ENCODE measurements around the gene ZNF444. TPM values are rescaled to one million over a fixed set of nuclear protein-coding genes. Genes with fewer than 3 reads are reported as not detected.

The ZNF444 gene
- total RNA-seq (2013), result 7.0 TPM
- polyA plus RNA-seq (1 to 10 TPM; 2.7 to 6.9 (median 3.5) TPM), polyA minus RNA-seq (4.2 and 7.9 TPM in 2 replicates), total RNA-seq (0.50 to 5.5 (median 2.4) reads per million in 11 experiments)

- H3K27me3 ChIP-seq (ENCODE audit: control insufficient read depth in 2 of 2, insufficient read depth in 2 of 2, low read length in 2 of 2), result no peaks in the 10 kb centered on the region
- Mint-ChIP-seq H3K27ac (peak within 1 kb of the TSS; percentile 89 to 95 (median 93)), H3K4me1 (peaks cover 52% of the 10 kb centered on the region), H3K9me3 (no peaks in the 10 kb centered on the region), H3K27me3 (ENCODE audit: low read depth in 3 of 3) (no peaks in the 10 kb centered on the region), H3K4me3 (peak within 1 kb of the TSS; percentile 85 to 91), H3K36me3 (no peaks in the 10 kb centered on the region)
- H3K4me1 ChIP-seq (ENCODE audit: control insufficient read depth in 1 of 2, insufficient read depth in 2 of 2, low read length in 2 of 2), result peaks cover 39% of the 10 kb centered on the region in 2 donors
- H3K27ac ChIP-seq (ENCODE audit: low read depth in 1 of 2, low read length in 2 of 2), result peak within 1 kb of the TSS; percentile 81 to 84
- no peaks in the 10 kb centered on the region for H3K36me3 ChIP-seq (replicated peaks in 1 of 2; ENCODE audit: control insufficient read depth in 1 of 2, insufficient read depth in 2 of 2, low read length in 2 of 2)
- H3K4me3 ChIP-seq (replicated peaks in 1 of 3; ENCODE audit: low read depth in 2 of 3, low read length in 3 of 3), result peak within 1 kb of the TSS; percentile 43 to 94 (median 79)
- intact Hi-C loops (cut with micrococcal nuclease), result loop anchor here (2.0 kb wide), 1 partner anchor 20 kb away; the partner anchor contains the start of gene ZNF787 (in 2 of the 2)
- peak within 1 kb of the TSS; percentile 70 for H3K9ac ChIP-seq (ENCODE audit: insufficient read depth, low read length, poor library complexity, severe bottlenecking)
- H3K4me2 ChIP-seq (replicated peaks; ENCODE audit: extremely low read depth, low read length, poor library complexity, severe bottlenecking), result peak within 1 kb of the TSS; percentile 97
- TF ChIP-seq, protein P1, sequence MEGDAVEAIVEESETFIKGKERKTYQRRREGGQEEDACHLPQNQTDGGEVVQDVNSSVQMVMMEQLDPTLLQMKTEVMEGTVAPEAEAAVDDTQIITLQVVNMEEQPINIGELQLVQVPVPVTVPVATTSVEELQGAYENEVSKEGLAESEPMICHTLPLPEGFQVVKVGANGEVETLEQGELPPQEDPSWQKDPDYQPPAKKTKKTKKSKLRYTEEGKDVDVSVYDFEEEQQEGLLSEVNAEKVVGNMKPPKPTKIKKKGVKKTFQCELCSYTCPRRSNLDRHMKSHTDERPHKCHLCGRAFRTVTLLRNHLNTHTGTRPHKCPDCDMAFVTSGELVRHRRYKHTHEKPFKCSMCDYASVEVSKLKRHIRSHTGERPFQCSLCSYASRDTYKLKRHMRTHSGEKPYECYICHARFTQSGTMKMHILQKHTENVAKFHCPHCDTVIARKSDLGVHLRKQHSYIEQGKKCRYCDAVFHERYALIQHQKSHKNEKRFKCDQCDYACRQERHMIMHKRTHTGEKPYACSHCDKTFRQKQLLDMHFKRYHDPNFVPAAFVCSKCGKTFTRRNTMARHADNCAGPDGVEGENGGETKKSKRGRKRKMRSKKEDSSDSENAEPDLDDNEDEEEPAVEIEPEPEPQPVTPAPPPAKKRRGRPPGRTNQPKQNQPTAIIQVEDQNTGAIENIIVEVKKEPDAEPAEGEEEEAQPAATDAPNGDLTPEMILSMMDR (IDR thresholded peaks at IDR 0.05), result no peak
- DNase-seq, result peak; percentile 99
- H2AFZ ChIP-seq (ENCODE audit: insufficient read depth, low read depth, low read length, poor library complexity, severe bottlenecking), result peak within 1 kb of the TSS; percentile 84
- peaks cover 6% of the 10 kb centered on the region for H3K79me2 ChIP-seq (ENCODE audit: insufficient read depth, low read length)
- H4K20me1 ChIP-seq (ENCODE audit: insufficient read depth, low read length), result no peaks in the 10 kb centered on the region
- no peaks in the 10 kb centered on the region for H3K9me3 ChIP-seq (replicated peaks in 1 of 2; ENCODE audit: control insufficient read depth in 1 of 2, insufficient read depth in 1 of 2, low read length in 2 of 2)
- WGBS (ENCODE audit: insufficient coverage), result under 1% methylated on average over 53 of the region's 56 CpGs
Observed at GRCh38 chr19:56140583-56141416, at the start of gene ZNF444. Gene ZNF444 (plus strand): TSS chr19:56141287. CDS start chr19:56146912, 5,625 bp downstream.

GRCh38 chr19:56091751-56092546 is 49.1 kb upstream of the ZNF444 start:
- Histone ChIP-seq H3K4me2 (replicated peaks; ENCODE audit: extremely low read depth, low read length, poor library complexity, severe bottlenecking) (no peak overlapping the region), H3K9me3 (replicated peaks in 1 of 2; ENCODE audit: control insufficient read depth in 1 of 2, insufficient read depth in 1 of 2, low read length in 2 of 2) (peaks cover 9 to 35% of the 10 kb centered on the region in 2 donors), H3K27me3 (ENCODE audit: control insufficient read depth in 2 of 2, insufficient read depth in 2 of 2, low read length in 2 of 2) (no peaks in the 10 kb centered on the region), H2AFZ (ENCODE audit: insufficient read depth, low read depth, low read length, poor library complexity, severe bottlenecking) (no peak overlapping the region), H4K20me1 (ENCODE audit: insufficient read depth, low read length) (peaks cover 86% of the 10 kb centered on the region), H3K36me3 (replicated peaks in 1 of 2; ENCODE audit: control insufficient read depth in 1 of 2, insufficient read depth in 2 of 2, low read length in 2 of 2) (peaks cover 46 to 78% of the 10 kb centered on the region in 2 donors), H3K4me1 (ENCODE audit: control insufficient read depth in 1 of 2, insufficient read depth in 2 of 2, low read length in 2 of 2) (no peaks in the 10 kb centered on the region), H3K79me2 (ENCODE audit: insufficient read depth, low read length) (peaks cover 73% of the 10 kb centered on the region), H3K27ac (ENCODE audit: low read depth in 1 of 2, low read length in 2 of 2) (peak overlapping the region in 1 of 2 donors; percentile 66), H3K9ac (ENCODE audit: insufficient read depth, low read length, poor library complexity, severe bottlenecking) (no peak overlapping the region), H3K4me3 (replicated peaks in 1 of 3; ENCODE audit: low read depth in 2 of 3, low read length in 3 of 3) (no peak overlapping the region)
- Mint-ChIP-seq H3K9me3 (peaks cover 8 to 33% (median 26%) of the 10 kb centered on the region in 7 donors), H3K36me3 (peaks cover 61 to 85% of the 10 kb centered on the region in 2 donors), H3K4me3 (no peak overlapping the region), H3K4me1 (peaks cover 8% of the 10 kb centered on the region), H3K27me3 (ENCODE audit: low read depth in 3 of 3) (no peaks in the 10 kb centered on the region), H3K27ac (peak overlapping the region in 6 of 7 donors; percentile 41 to 91 (median 82))
- TF ChIP-seq, protein P1 (IDR thresholded peaks at IDR 0.05), result no peak
- no peak for DNase-seq
- intact Hi-C loops (cut with micrococcal nuclease), result no loop called here
- 96% methylated on average over 31 of the region's 38 CpGs for WGBS (ENCODE audit: insufficient coverage)
